DOHH2 (cell line): Measurements from ENCODE around the gene LTB4R2.

ENCODE experiments used
- H3F3A ChIP-seq: fragments of 200-600 bp; sonication (generic), shearing (Covaris generic); 2 replicates; pipeline ENCODE4 v1.6.0; 2016; ENCODE audit warnings: antibody characterized with exemption, mild to moderate bottlenecking; ENCODE audit not compliant: control insufficient read depth, insufficient read depth
- H3K27ac ChIP-seq: fragments of 200-600 bp; sonication (generic); 2 replicates; pipeline ENCODE4 v1.5.1; 2014; ENCODE audit warnings: low read depth, mild to moderate bottlenecking, low read length, moderate library complexity
- H3K27me3 ChIP-seq: fragments of 200-600 bp; sonication (generic); 2 replicates; pipeline ENCODE4 v1.6.1; 2014; ENCODE audit warnings: mild to moderate bottlenecking, low read length, mixed read lengths; ENCODE audit not compliant: control insufficient read depth
- H3K36me3 ChIP-seq: fragments of 200-600 bp; sonication (generic); 2 replicates; pipeline ENCODE4 v1.6.1; 2014; ENCODE audit warnings: mild to moderate bottlenecking, low read length, moderate library complexity, mixed read lengths; ENCODE audit not compliant: control insufficient read depth
- H3K4me1 ChIP-seq: fragments of 200-600 bp; sonication (generic); 2 replicates; pipeline ENCODE4 v1.6.1; 2014; ENCODE audit warnings: mild to moderate bottlenecking, low read length, mixed read lengths; ENCODE audit not compliant: control insufficient read depth
- H3K4me2 ChIP-seq: fragments of 200-600 bp; sonication (generic); 2 replicates; pipeline ENCODE4 v1.6.0; 2014; ENCODE audit warnings: mild to moderate bottlenecking, low read length, moderate library complexity
- H3K4me3 ChIP-seq: fragments of 200-600 bp; sonication (generic); 2 replicates; pipeline ENCODE4 v1.5.1; 2014; ENCODE audit warnings: mild to moderate bottlenecking, low read length, mixed read lengths
- H3K79me2 ChIP-seq: fragments of 200-600 bp; sonication (generic); 2 replicates; pipeline ENCODE4 v1.6.1; 2014; ENCODE audit warnings: mild to moderate bottlenecking, low read length, mixed read lengths; ENCODE audit not compliant: control insufficient read depth
- H3K9me2 ChIP-seq: fragments of 200-600 bp; sonication (generic); replicated peaks from 2 replicates; pipeline ENCODE4 v1.6.1; 2014; ENCODE audit warnings: mild to moderate bottlenecking, low read length, mixed read lengths; ENCODE audit not compliant: control insufficient read depth
- H3K9me3 ChIP-seq: fragments of 200-600 bp; sonication (generic); 2 replicates; pipeline ENCODE4 v1.6.1; 2014; ENCODE audit warnings: antibody characterized with exemption, low read length, mixed read lengths; ENCODE audit not compliant: control insufficient read depth, insufficient read depth
- H4K20me1 ChIP-seq: fragments of 200-600 bp; sonication (generic); 2 replicates; pipeline ENCODE4 v1.6.0; 2014; ENCODE audit warnings: low read depth, mild to moderate bottlenecking, antibody characterized with exemption, low read length, moderate library complexity; ENCODE audit not compliant: control insufficient read depth, insufficient read depth
- CTCF ChIP-seq: fragments of 200-600 bp; sonication (generic); IDR thresholded peaks from one replicate; pipeline ENCODE4 v1.5.1; 2014; ENCODE audit warnings: antibody characterized with exemption, mild to moderate bottlenecking, low read depth, low read length; ENCODE audit not compliant: poor library complexity, severe bottlenecking
- EZH2phosphoT487 ChIP-seq: fragments of 200-600 bp; sonication (generic); IDR thresholded peaks from 2 replicates; pipeline ENCODE4 v1.6.1; 2017; ENCODE audit warnings: borderline replicate concordance, mild to moderate bottlenecking, antibody characterized with exemption, low read length, moderate library complexity, mixed read lengths

The LTB4R2 gene

GRCh38 chr14:24315243-24315806 is 5.4 kb downstream of the LTB4R2 start:
- Histone ChIP-seq H3F3A (peaks cover 10% of the 10 kb centered on the region; the same call in 1 of the 2 replicates), H3K27ac (no peak overlapping the region)
- TF ChIP-seq CTCF (no peak), EZH2phosphoT487 (no peak)

DNA sequence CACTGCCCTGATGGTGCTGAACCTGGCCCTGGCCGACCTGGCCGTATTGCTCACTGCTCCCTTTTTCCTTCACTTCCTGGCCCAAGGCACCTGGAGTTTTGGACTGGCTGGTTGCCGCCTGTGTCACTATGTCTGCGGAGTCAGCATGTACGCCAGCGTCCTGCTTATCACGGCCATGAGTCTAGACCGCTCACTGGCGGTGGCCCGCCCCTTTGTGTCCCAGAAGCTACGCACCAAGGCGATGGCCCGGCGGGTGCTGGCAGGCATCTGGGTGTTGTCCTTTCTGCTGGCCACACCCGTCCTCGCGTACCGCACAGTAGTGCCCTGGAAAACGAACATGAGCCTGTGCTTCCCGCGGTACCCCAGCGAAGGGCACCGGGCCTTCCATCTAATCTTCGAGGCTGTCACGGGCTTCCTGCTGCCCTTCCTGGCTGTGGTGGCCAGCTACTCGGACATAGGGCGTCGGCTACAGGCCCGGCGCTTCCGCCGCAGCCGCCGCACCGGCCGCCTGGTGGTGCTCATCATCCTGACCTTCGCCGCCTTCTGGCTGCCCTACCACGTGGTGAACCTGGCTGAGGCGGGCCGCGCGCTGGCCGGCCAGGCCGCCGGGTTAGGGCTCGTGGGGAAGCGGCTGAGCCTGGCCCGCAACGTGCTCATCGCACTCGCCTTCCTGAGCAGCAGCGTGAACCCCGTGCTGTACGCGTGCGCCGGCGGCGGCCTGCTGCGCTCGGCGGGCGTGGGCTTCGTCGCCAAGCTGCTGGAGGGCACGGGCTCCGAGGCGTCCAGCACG is 6.1 kb downstream of the LTB4R2 start:
- H3K27ac ChIP-seq, result no peak overlapping the region
- no peaks in the 10 kb centered on the region for H3K9me3 ChIP-seq
- H3K79me2 ChIP-seq, result 0 out of 2 replicates have a peak, but pooled peaks cover 2% of the 10 kb centered on the region
- no peaks in the 10 kb centered on the region for H4K20me1 ChIP-seq
- no peak overlapping the region for H3K4me3 ChIP-seq
- TF ChIP-seq EZH2phosphoT487, result no peak
- no peak for TF ChIP-seq CTCF
- H3K4me2 ChIP-seq, result no peak overlapping the region
- H3F3A ChIP-seq, result peaks cover 10% of the 10 kb centered on the region; the same call in 1 of the 2 replicates
- H3K4me1 ChIP-seq, result peaks cover 29% of the 10 kb centered on the region
- no peaks in the 10 kb centered on the region for H3K9me2 ChIP-seq
- peaks cover 20% of the 10 kb centered on the region for H3K36me3 ChIP-seq
- H3K27me3 ChIP-seq, result peaks cover 13% of the 10 kb centered on the region

More at GRCh38 chr14:24315243-24315806, 5.4 kb downstream of the LTB4R2 start:
- H3K4me2 ChIP-seq, result no peak overlapping the region
- H3K9me2 ChIP-seq, result no peaks in the 10 kb centered on the region
- H3K27me3 ChIP-seq, result peaks cover 13% of the 10 kb centered on the region
- no peaks in the 10 kb centered on the region for H4K20me1 ChIP-seq
- no peaks in the 10 kb centered on the region for H3K9me3 ChIP-seq
- H3K4me3 ChIP-seq, result no peak overlapping the region
- peaks cover 22% of the 10 kb centered on the region for H3K36me3 ChIP-seq
- H3K79me2 ChIP-seq, result 0 out of 2 replicates have a peak, but pooled peaks cover 2% of the 10 kb centered on the region
- peaks cover 36% of the 10 kb centered on the region for H3K4me1 ChIP-seq

- H3K36me3 ChIP-seq, result peaks cover 19% of the 10 kb centered on the region
- H4K20me1 ChIP-seq, result no peaks in the 10 kb centered on the region
- H3K27me3 ChIP-seq, result peaks cover 13% of the 10 kb centered on the region
- no peaks in the 10 kb centered on the region for H3K9me2 ChIP-seq
- no peak overlapping the region for H3K4me3 ChIP-seq
- no peak for TF ChIP-seq EZH2phosphoT487
- TF ChIP-seq CTCF, result no peak
- peaks cover 24% of the 10 kb centered on the region for H3K4me1 ChIP-seq
- no peak overlapping the region for H3K27ac ChIP-seq
- no peaks in the 10 kb centered on the region for H3K9me3 ChIP-seq
- H3K79me2 ChIP-seq, result 0 out of 2 replicates have a peak, but pooled peaks cover 2% of the 10 kb centered on the region
- no peak overlapping the region for H3K4me2 ChIP-seq
- H3F3A ChIP-seq, result peaks cover 10% of the 10 kb centered on the region; the same call in 1 of the 2 replicates
These were observed 6.6 kb downstream of the LTB4R2 start for GRCh38 chr14:24316597-24316950.
